GM19463 (cell line): ENCODE data around the gene NDUFA13.

Experiments
- ATAC-seq: cut with Tn5 transposase; IDR thresholded peaks from one replicate; pipeline ENCODE4 v1.9.1; 2021; ENCODE audit warnings: mild to moderate bottlenecking, moderate library complexity; ENCODE audit not compliant: unreplicated experiment

NDUFA13 gene

GRCh38 chr19:19488875-19489690 is 26.9 kb upstream of the NDUFA13 start:
- peak; percentile 68 for ATAC-seq

- no peak for ATAC-seq
These were observed 26.2 kb upstream of the NDUFA13 start for GRCh38 chr19:19489804-19490204.

- ATAC-seq: no peak
These were observed 25.6 kb upstream of the NDUFA13 start for GRCh38 chr19:19490214-19490968.

- ATAC-seq: no peak
These were observed 24.6 kb upstream of the NDUFA13 start for GRCh38 chr19:19491321-19492025.

GRCh38 chr19:19492026-19492610 is 23.9 kb upstream of the NDUFA13 start:
- no peak for ATAC-seq

- no peak for ATAC-seq
These were observed 22.0 kb upstream of the NDUFA13 start for GRCh38 chr19:19493841-19494546.

GRCh38 chr19:19495614-19496603 is 20.1 kb upstream of the NDUFA13 start:
- ATAC-seq: no peak

- ATAC-seq: no peak
These were observed 17.6 kb upstream of the NDUFA13 start for GRCh38 chr19:19498255-19498991.

- ATAC-seq: no peak
These were observed 16.6 kb upstream of the NDUFA13 start for GRCh38 chr19:19499272-19499995.

GRCh38 chr19:19500975-19501644 is 14.9 kb upstream of the NDUFA13 start:
- no peak for ATAC-seq

GRCh38 chr19:19501798-19502197 is 14.2 kb upstream of the NDUFA13 start:
- no peak for ATAC-seq

GRCh38 chr19:19502281-19502680 is 13.7 kb upstream of the NDUFA13 start:
- ATAC-seq: no peak

GRCh38 chr19:19502808-19503602 is 13.0 kb upstream of the NDUFA13 start:
- ATAC-seq: no peak

- no peak for ATAC-seq
These were observed 11.0 kb upstream of the NDUFA13 start for GRCh38 chr19:19504754-19505668.

- ATAC-seq: no peak
These were observed 10.2 kb upstream of the NDUFA13 start for GRCh38 chr19:19505669-19506326.
